SK-N-SH (cell line): ENCODE data around the gene KANK4. TPM values are rescaled to one million over a fixed set of nuclear protein-coding genes. Genes with fewer than 3 reads are reported as not detected.
A peak's percentile ranks its signal among the peaks of the same experiment; 100 is the strongest.

Experiments used
- CTCF ChIA-PET: fragments of 300-600, 350-600 bp; formaldehyde crosslinking; extraction: SDS; loops from one replicate; lab custom pipeline; 2021; lab: Yijun Ruan, JAX
- POLR2A ChIA-PET: fragments of 350-600 bp; sonication (Branson Sonifier 250); formaldehyde crosslinking; extraction: SDS; loops from one replicate; lab custom pipeline; 2020; ENCODE audit warnings: antibody characterized with exemption, inconsistent platforms; lab: Yijun Ruan, JAX
- DNase-seq: peaks from one replicate; pipeline ENCODE4 v3.0.0; 2012
- H2AFZ ChIP-seq: fragments of 200-600 bp; sonication (generic); 2 replicates; pipeline ENCODE4 v1.8.1; 2016; ENCODE audit warnings: antibody characterized with exemption, mild to moderate bottlenecking, low read depth
- H3F3A ChIP-seq: fragments of 200-600 bp; sonication (generic); replicated peaks from 2 replicates; pipeline ENCODE3; 2016; ENCODE audit warnings: antibody characterized with exemption, mild to moderate bottlenecking; ENCODE audit not compliant: insufficient read depth
- H3K27ac ChIP-seq, 2 experiments: fragments of 200-500 bp in 1 of 2; fragments of 200-600 bp in 1 of 2; sonication (Bioruptor generic) in 1 of 2; sonication (generic), shearing (Covaris generic) in 1 of 2; 2 replicates each; pipeline versions ENCODE4 v1.5.1 to v1.6.1; 2014 to 2016; ENCODE audit warnings: low read depth in 2 of 2, inconsistent platforms in 1 of 2, low read length in 1 of 2, mild to moderate bottlenecking in 1 of 2, mixed read lengths in 1 of 2
- H3K27me3 ChIP-seq: fragments of 200-600 bp; sonication (generic), shearing (Covaris generic); 2 replicates; pipeline ENCODE4 v1.6.1; 2016; ENCODE audit warnings: mixed run types; ENCODE audit not compliant: insufficient read depth
- H3K36me3 ChIP-seq, 2 experiments: fragments of 200-500 bp in 1 of 2; fragments of 200-600 bp in 1 of 2; sonication (Bioruptor generic) in 1 of 2; sonication (generic) in 1 of 2; replicated peaks in 1 of 2; 2 replicates each; pipeline versions ENCODE3 to v1.5.1; 2014 to 2016; ENCODE audit warnings: low read length in 1 of 2, mild to moderate bottlenecking in 1 of 2; ENCODE audit not compliant: insufficient read depth in 2 of 2, control insufficient read depth in 1 of 2
- H3K4me1 ChIP-seq, 2 experiments: fragments of 200-500 bp in 1 of 2; fragments of 200-600 bp in 1 of 2; sonication (Bioruptor generic) in 1 of 2; sonication (generic), shearing (Covaris generic) in 1 of 2; 2 replicates each; pipeline versions ENCODE4 v1.5.1 to v1.6.1; 2014 to 2016; ENCODE audit warnings: low read depth in 1 of 2, low read length in 1 of 2, mixed run types in 1 of 2; ENCODE audit not compliant: insufficient read depth in 2 of 2, control insufficient read depth in 1 of 2
- H3K4me2 ChIP-seq: fragments of 200-600 bp; sonication (generic), shearing (Covaris generic); 2 replicates; pipeline ENCODE4 v1.6.1; 2017; ENCODE audit warnings: mixed run types
- H3K4me3 ChIP-seq, 2 experiments: fragments of 200-500 bp in 1 of 2; fragments of 200-600 bp in 1 of 2; sonication (Bioruptor generic) in 1 of 2; sonication (generic), shearing (Covaris generic) in 1 of 2; 2 replicates each; pipeline versions ENCODE4 v1.5.1 to v1.8.1; 2014 to 2016; ENCODE audit warnings: low read depth in 2 of 2, inconsistent platforms in 1 of 2, low read length in 1 of 2, mild to moderate bottlenecking in 1 of 2, mixed read lengths in 1 of 2, moderate library complexity in 1 of 2
- H3K79me2 ChIP-seq: fragments of 200-600 bp; sonication (generic); 2 replicates; pipeline ENCODE4 v1.8.1; 2017; ENCODE audit warnings: mild to moderate bottlenecking; ENCODE audit not compliant: insufficient read depth
- H3K9ac ChIP-seq: fragments of 200-600 bp; sonication (generic); 2 replicates; pipeline ENCODE4 v1.6.1; 2017; ENCODE audit warnings: mixed run types
- H3K9me2 ChIP-seq: fragments of 200-600 bp; sonication (generic); 2 replicates; pipeline ENCODE4 v1.6.1; 2017; ENCODE audit warnings: mixed run types
- H3K9me3 ChIP-seq: fragments of 200-600 bp; sonication (generic); 2 replicates; pipeline ENCODE4 v1.6.1; 2017; ENCODE audit warnings: mixed run types, mild to moderate bottlenecking, moderate library complexity
- H4K20me1 ChIP-seq: fragments of 200-600 bp; sonication (generic); 2 replicates; pipeline ENCODE4 v1.6.1; 2017; ENCODE audit warnings: mild to moderate bottlenecking, mixed run types; ENCODE audit not compliant: insufficient read depth
- FOSL2 ChIP-seq: IDR thresholded peaks from 2 replicates; pipeline ENCODE4 v1.4.0; 2012; ENCODE audit warnings: low read depth, mild to moderate bottlenecking, moderate library complexity, borderline replicate concordance
- GATA2 ChIP-seq: sonication (generic); formaldehyde crosslinking; IDR thresholded peaks from 2 replicates; pipeline ENCODE4 v1.5.0; 2020; ENCODE audit warnings: mild to moderate bottlenecking, missing genetic modification reagents
- NFIC ChIP-seq: IDR thresholded peaks from 2 replicates; pipeline ENCODE4 v1.4.0; 2012; ENCODE audit warnings: borderline replicate concordance
- POLR2AphosphoS5 ChIP-seq: IDR thresholded peaks from 2 replicates; pipeline ENCODE4 v1.6.1; 2012; ENCODE audit warnings: low read depth, low read length
- RAD21 ChIP-seq: IDR thresholded peaks from 2 replicates; pipeline ENCODE4 v1.6.1; 2012; ENCODE audit warnings: mild to moderate bottlenecking, low read length
- SMC3 ChIP-seq: IDR thresholded peaks from 2 replicates; pipeline ENCODE4 v1.6.1; 2012; ENCODE audit warnings: low read depth, low read length, improper control_type of control experiment
- WGBS: methylation state at CpG from one replicate; pipeline ENCODE4 v1.1.6; 2017; ENCODE audit warnings: low lambda C conversion rate; 5-methylcytosine and 5-hydroxymethylcytosine counted together
- polyA plus RNA-seq, 3 experiments: library from polyadenylated mRNA; depleted of rRNA; stranded (reverse); fragments of >200 nt; gene quantifications; 2 replicates each; pipeline ENCODE4 v1.2.3, GENCODE V29; 2012
- TF ChIP-seq, protein P1 (sequence below): fragments of 150-350 bp; IDR thresholded peaks from 2 replicates; pipeline ENCODE4 v1.6.1; 2016; ENCODE audit warnings: mild to moderate bottlenecking, low read depth, low read length
- TF ChIP-seq, protein P2 (sequence below): fragments of 200-600 bp; sonication (generic); IDR thresholded peaks from 2 replicates; pipeline ENCODE4 v1.6.1; 2017; ENCODE audit warnings: antibody characterized with exemption, mild to moderate bottlenecking, moderate library complexity

The KANK4 gene
- polyA plus RNA-seq, 1 of the 3 experiments (the other 2 are of a cell fraction) = not detected

DNA sequence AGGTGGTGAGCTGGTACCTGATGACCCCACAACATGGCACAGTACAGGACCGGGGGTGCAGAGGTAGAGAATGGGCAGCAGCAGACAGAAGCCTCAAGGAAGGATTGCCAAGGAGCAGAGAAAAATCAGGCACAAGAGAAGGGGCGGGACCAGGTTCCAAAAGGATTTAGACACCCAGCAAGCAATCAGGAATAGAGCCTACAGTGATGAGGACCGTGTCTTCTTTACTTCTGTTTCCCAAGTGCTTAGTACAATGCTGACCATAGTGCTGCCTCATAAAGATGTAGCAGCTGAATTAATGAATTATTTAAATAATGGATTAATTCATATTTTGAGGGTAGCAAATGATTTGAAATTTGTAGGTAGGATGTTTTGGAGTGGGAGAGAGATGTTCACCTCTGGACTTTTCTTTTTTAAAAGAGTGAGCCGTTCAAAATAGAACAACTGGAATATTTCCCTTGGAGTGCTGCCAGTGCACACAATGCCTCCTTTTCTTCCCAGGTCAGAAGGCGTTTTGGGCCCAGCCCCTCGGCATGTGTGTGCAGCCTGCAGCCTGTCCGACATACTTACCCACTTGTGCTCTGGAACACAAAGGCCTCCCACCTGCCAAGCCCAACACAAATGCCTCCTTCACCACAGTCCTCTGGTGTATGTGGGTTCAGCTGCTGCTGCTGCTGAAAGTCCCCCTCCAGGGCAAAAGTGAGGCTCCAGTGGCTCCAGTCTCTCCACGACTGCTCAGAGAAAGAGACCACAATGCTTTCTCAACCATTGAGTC, 19.6 kb downstream of the KANK4 start:
- Histone ChIP-seq H3K27me3 (peaks cover 12% of the 10 kb centered on the region; the same call in 1 of the 2 replicates), H3K4me3 (no peak overlapping the region), H3K4me1 (no peaks in the 10 kb centered on the region; a peak in 1 of 4 replicates), H4K20me1 (no peaks in the 10 kb centered on the region), H3K36me3 (no peaks in the 10 kb centered on the region), H3K9me3 (no peaks in the 10 kb centered on the region), H3K9ac (no peak overlapping the region), H3K9me2 (no peaks in the 10 kb centered on the region), H3K4me2 (no peak overlapping the region), H2AFZ (no peak overlapping the region), H3K79me2 (no peaks in the 10 kb centered on the region), H3F3A (no peaks in the 10 kb centered on the region), H3K27ac (no peak overlapping the region)
- 42% methylated on average over 8 of the region's 8 CpGs for WGBS
- CTCF ChIA-PET = interaction anchor here (1.0 to 2.3 kb wide), 3 partner anchors 107 to 124 kb away, joined by 3 to 8 read pairs (median 4); no protein-coding TSS in a partner anchor
- no peak for DNase-seq
- TF ChIP-seq, protein P1, sequence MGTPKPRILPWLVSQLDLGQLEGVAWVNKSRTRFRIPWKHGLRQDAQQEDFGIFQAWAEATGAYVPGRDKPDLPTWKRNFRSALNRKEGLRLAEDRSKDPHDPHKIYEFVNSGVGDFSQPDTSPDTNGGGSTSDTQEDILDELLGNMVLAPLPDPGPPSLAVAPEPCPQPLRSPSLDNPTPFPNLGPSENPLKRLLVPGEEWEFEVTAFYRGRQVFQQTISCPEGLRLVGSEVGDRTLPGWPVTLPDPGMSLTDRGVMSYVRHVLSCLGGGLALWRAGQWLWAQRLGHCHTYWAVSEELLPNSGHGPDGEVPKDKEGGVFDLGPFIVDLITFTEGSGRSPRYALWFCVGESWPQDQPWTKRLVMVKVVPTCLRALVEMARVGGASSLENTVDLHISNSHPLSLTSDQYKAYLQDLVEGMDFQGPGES = no peak
- TF ChIP-seq POLR2AphosphoS5 = no peak
- TF ChIP-seq, all 33 proteins: peak for 0
- POLR2A ChIA-PET = no interaction called here

DNA sequence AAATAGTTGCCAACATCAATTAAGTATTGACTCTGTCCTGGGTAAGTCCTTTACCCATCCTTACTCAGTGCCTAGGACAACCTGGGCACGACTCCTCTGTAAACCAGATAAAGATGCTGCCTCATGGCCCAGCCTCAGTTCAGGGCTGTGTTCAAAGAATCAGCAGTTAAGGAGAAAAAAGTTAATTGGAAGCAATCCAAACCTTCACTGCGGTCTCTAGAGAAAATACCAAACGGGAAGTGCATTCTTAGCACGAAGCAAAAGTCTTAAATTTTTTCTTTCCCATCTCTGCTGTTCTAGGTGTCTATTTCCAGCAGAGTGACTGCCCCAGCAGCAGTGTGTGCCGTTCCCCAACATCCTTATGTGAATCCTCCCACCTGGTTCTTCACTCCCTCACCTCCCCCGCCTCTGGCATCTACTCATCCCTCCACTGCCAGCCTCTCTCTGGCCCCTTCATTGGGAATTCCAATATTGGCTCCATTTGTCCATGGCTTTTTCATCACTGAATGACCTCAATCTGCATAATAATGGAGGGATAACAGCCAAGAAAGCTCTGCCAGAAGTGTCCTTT, 23.2 kb downstream of the KANK4 start:
- Histone ChIP-seq H3K9me3 (no peaks in the 10 kb centered on the region), H3K9me2 (no peaks in the 10 kb centered on the region), H3K9ac (no peak overlapping the region), H4K20me1 (no peaks in the 10 kb centered on the region), H3K27me3 (peaks cover 12% of the 10 kb centered on the region; the same call in 1 of the 2 replicates), H3K27ac (no peak overlapping the region), H3K4me2 (no peak overlapping the region), H3K36me3 (no peaks in the 10 kb centered on the region), H3K4me3 (no peak overlapping the region), H3F3A (no peaks in the 10 kb centered on the region), H3K79me2 (no peaks in the 10 kb centered on the region), H3K4me1 (no peaks in the 10 kb centered on the region; a peak in 1 of 4 replicates), H2AFZ (no peak overlapping the region)
- POLR2A ChIA-PET = no interaction called here
- TF ChIP-seq GATA2 (no peak), NFIC (no peak)
- no peak for DNase-seq
- WGBS = 67% methylated on average over 6 of the region's 6 CpGs
- CTCF ChIA-PET = no interaction called here

DNA sequence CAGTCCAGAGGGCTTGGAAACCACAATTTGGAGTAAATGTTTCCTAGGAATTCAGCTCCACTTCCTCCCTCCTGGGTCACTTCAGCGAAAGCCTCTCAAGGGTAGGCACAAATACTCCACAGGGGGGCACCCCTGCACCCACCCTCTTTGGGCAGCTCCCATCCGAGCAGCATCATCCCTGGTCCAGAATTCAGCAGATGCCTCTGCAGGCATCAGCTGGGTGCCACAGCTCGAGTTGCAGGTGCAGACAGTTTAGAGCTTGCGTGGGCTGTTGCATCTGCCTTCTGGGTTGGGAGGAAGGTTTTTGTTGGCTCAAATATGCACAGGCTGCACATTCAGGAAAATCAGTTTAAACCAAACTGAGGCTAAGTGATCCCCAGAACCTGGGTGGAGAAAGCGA, 25.0 kb downstream of the KANK4 start:
- H4K20me1 ChIP-seq = no peaks in the 10 kb centered on the region
- POLR2A ChIA-PET = no interaction called here
- H3K9me2 ChIP-seq = no peaks in the 10 kb centered on the region
- no peaks in the 10 kb centered on the region for H3K36me3 ChIP-seq
- H3K27ac ChIP-seq = no peak overlapping the region
- TF ChIP-seq SMC3 (peak; percentile 33; the same call in 1 of the 2 replicates), RAD21 (peak; percentile 54), FOSL2 (no peak)
- TF ChIP-seq, protein P2, sequence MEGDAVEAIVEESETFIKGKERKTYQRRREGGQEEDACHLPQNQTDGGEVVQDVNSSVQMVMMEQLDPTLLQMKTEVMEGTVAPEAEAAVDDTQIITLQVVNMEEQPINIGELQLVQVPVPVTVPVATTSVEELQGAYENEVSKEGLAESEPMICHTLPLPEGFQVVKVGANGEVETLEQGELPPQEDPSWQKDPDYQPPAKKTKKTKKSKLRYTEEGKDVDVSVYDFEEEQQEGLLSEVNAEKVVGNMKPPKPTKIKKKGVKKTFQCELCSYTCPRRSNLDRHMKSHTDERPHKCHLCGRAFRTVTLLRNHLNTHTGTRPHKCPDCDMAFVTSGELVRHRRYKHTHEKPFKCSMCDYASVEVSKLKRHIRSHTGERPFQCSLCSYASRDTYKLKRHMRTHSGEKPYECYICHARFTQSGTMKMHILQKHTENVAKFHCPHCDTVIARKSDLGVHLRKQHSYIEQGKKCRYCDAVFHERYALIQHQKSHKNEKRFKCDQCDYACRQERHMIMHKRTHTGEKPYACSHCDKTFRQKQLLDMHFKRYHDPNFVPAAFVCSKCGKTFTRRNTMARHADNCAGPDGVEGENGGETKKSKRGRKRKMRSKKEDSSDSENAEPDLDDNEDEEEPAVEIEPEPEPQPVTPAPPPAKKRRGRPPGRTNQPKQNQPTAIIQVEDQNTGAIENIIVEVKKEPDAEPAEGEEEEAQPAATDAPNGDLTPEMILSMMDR = peak; percentile 24; the same call in 1 of the 2 replicates
- no peak overlapping the region for H3K4me3 ChIP-seq
- H3F3A ChIP-seq = no peaks in the 10 kb centered on the region
- no peak overlapping the region for H3K4me2 ChIP-seq
- no peak overlapping the region for H2AFZ ChIP-seq
- CTCF ChIA-PET = interaction anchor here (0.8 to 2.5 kb wide), 9 partner anchors 9 to 118 kb away, joined by 3 to 16 read pairs (median 4); partner anchors contain the start of gene KANK4
- WGBS = 57% methylated on average over 4 of the region's 5 CpGs
- no peaks in the 10 kb centered on the region for H3K27me3 ChIP-seq
- no peaks in the 10 kb centered on the region for H3K4me1 ChIP-seq
- H3K9me3 ChIP-seq = no peaks in the 10 kb centered on the region
- H3K79me2 ChIP-seq = no peaks in the 10 kb centered on the region
- DNase-seq = peak; percentile 45
- no peak overlapping the region for H3K9ac ChIP-seq
